GM23338 (cell line): ENCODE data around the gene CUX1. TPM values are rescaled to one million over a fixed set of nuclear protein-coding genes. Genes with fewer than 3 reads are reported as not detected.

Source experiments
- ATAC-seq: fragments of 200-7000 bp; cut with Tn5 transposase; 3 replicates; pipeline ENCODE4 v1.9.1; 2020
- DNase-seq: peaks from one replicate; pipeline ENCODE4 v3.0.0-alpha.2; 2015; ENCODE audit warnings: low spot score
- H2AFZ ChIP-seq: fragments of 200-600 bp; sonication (generic); 2 replicates; pipeline ENCODE4 v1.8.0; 2016; ENCODE audit warnings: antibody characterized with exemption, mild to moderate bottlenecking, moderate library complexity
- H3F3A ChIP-seq: fragments of 200-600 bp; sonication (generic); replicated peaks from 2 replicates; pipeline ENCODE4 v1.8.0; 2017; ENCODE audit warnings: antibody characterized with exemption, mixed run types, low read depth
- H3K27ac ChIP-seq: fragments of 200-600 bp; sonication (generic); 2 replicates; pipeline ENCODE4 v1.6.1; 2016; ENCODE audit warnings: low read depth
- H3K27me3 ChIP-seq: fragments of 200-600 bp; sonication (generic); 2 replicates; pipeline ENCODE4 v1.8.0; 2016; ENCODE audit warnings: mild to moderate bottlenecking, mixed run types, moderate library complexity; ENCODE audit not compliant: insufficient read depth
- H3K36me3 ChIP-seq: fragments of 200-600 bp; sonication (generic); 2 replicates; pipeline ENCODE4 v1.8.0; 2016; ENCODE audit warnings: mild to moderate bottlenecking; ENCODE audit not compliant: insufficient read depth
- H3K4me1 ChIP-seq: fragments of 200-600 bp; sonication (generic); 2 replicates; pipeline ENCODE4 v1.8.0; 2016; ENCODE audit warnings: mild to moderate bottlenecking, moderate library complexity; ENCODE audit not compliant: insufficient read depth
- H3K4me2 ChIP-seq: fragments of 200-600 bp; sonication (generic); 2 replicates; pipeline ENCODE4 v1.7.1; 2017; ENCODE audit warnings: mixed run types
- H3K4me3 ChIP-seq: fragments of 200-600 bp; sonication (generic); 2 replicates; pipeline ENCODE4 v1.6.1; 2016; ENCODE audit warnings: mixed run types
- H3K79me2 ChIP-seq: fragments of 200-600 bp; sonication (generic); replicated peaks from 2 replicates; pipeline ENCODE4 v1.8.0; 2017; ENCODE audit warnings: mild to moderate bottlenecking; ENCODE audit not compliant: insufficient read depth
- H3K9me2 ChIP-seq: fragments of 200-600 bp; sonication (generic); 2 replicates; pipeline ENCODE4 v1.8.0; 2017; ENCODE audit not compliant: insufficient read depth
- H4K20me1 ChIP-seq: fragments of 200-600 bp; sonication (generic); replicated peaks from 2 replicates; pipeline ENCODE4 v1.8.0; 2017; ENCODE audit warnings: mild to moderate bottlenecking; ENCODE audit not compliant: insufficient read depth
- H3K27ac Mint-ChIP-seq: 2 replicates; pipeline ENCODE4 v1.8.0; 2020; ENCODE audit warnings: inconsistent platforms, mild to moderate bottlenecking, moderate library complexity, mixed read lengths
- H3K27me3 Mint-ChIP-seq: 3 replicates; pipeline ENCODE4 v1.8.0; 2022; ENCODE audit warnings: low read depth, mild to moderate bottlenecking, moderate library complexity, mixed read lengths, inconsistent platforms; ENCODE audit not compliant: insufficient read depth, poor library complexity
- H3K36me3 Mint-ChIP-seq: 3 replicates; pipeline ENCODE4 v1.8.0; 2021; ENCODE audit warnings: low read depth, mild to moderate bottlenecking, inconsistent platforms, moderate library complexity, mixed read lengths
- H3K4me1 Mint-ChIP-seq: 3 replicates; pipeline ENCODE4 v1.8.0; 2020; ENCODE audit warnings: mild to moderate bottlenecking, inconsistent platforms, mixed read lengths
- H3K4me3 Mint-ChIP-seq: 3 replicates; pipeline ENCODE4 v1.8.0; 2021; ENCODE audit warnings: moderate library complexity, mild to moderate bottlenecking, inconsistent platforms, mixed read lengths
- H3K9me3 Mint-ChIP-seq: 3 replicates; pipeline ENCODE4 v1.8.0; 2020; ENCODE audit warnings: moderate library complexity, mild to moderate bottlenecking, inconsistent platforms, mixed read lengths
- EZH2 ChIP-seq: fragments of 200-600 bp; sonication (generic); IDR thresholded peaks from one replicate; pipeline ENCODE4 v1.8.0; 2017; ENCODE audit warnings: antibody characterized with exemption, mild to moderate bottlenecking, low read depth; ENCODE audit not compliant: unreplicated experiment
- EZH2phosphoT487 ChIP-seq: fragments of 200-600 bp; sonication (generic); IDR thresholded peaks from one replicate; pipeline ENCODE4 v1.8.1; 2018; ENCODE audit warnings: antibody characterized with exemption; ENCODE audit not compliant: unreplicated experiment
- JUNB ChIP-seq: IDR thresholded peaks from one replicate; pipeline ENCODE4 v1.6.1; 2016; ENCODE audit warnings: antibody characterized with exemption; ENCODE audit not compliant: unreplicated experiment
- NANOG ChIP-seq: IDR thresholded peaks from 2 replicates; pipeline ENCODE4 v1.6.1; 2016; ENCODE audit warnings: antibody characterized with exemption, borderline replicate concordance
- POLR2AphosphoS5 ChIP-seq: IDR thresholded peaks from 2 replicates; pipeline ENCODE4 v1.6.1; 2016; ENCODE audit warnings: antibody characterized with exemption, low read depth
- STAT1 ChIP-seq: IDR thresholded peaks from one replicate; pipeline ENCODE4 v1.6.1; 2016; ENCODE audit warnings: antibody characterized with exemption; ENCODE audit not compliant: unreplicated experiment
- polyA plus RNA-seq: library from polyadenylated mRNA; unstranded; fragments of >200 nt; fragmentation: Nextera tagmentation; extraction: Ambion mirVana; gene quantifications from 2 replicates; pipeline ENCODE4 v1.2.1, GENCODE V29; 2016
- total RNA-seq: library from RNA; depleted of rRNA; stranded (reverse); fragments of >200 nt; shearing (Covaris generic); gene quantifications from 2 replicates; pipeline ENCODE4 v1.2.3, GENCODE V29; 2014
- TF ChIP-seq, protein P1 (sequence below): IDR thresholded peaks from 2 replicates; pipeline ENCODE4 v1.6.1; 2016; ENCODE audit warnings: antibody characterized with exemption
- TF ChIP-seq, protein P2 (sequence below): IDR thresholded peaks from one replicate; pipeline ENCODE4 v1.6.1; 2018; ENCODE audit warnings: antibody characterized with exemption; ENCODE audit not compliant: unreplicated experiment
- TF ChIP-seq, protein P3 (sequence below): fragments of 250-450 bp; sonication (Bioruptor Pico); IDR thresholded peaks from 2 replicates; pipeline ENCODE4 v1.5.0; 2020; ENCODE audit warnings: mild to moderate bottlenecking, moderate library complexity

Gene CUX1
- total and polyA plus RNA-seq, 2 experiments from 2014 or later = 49.9 to 64.0 TPM

DNA sequence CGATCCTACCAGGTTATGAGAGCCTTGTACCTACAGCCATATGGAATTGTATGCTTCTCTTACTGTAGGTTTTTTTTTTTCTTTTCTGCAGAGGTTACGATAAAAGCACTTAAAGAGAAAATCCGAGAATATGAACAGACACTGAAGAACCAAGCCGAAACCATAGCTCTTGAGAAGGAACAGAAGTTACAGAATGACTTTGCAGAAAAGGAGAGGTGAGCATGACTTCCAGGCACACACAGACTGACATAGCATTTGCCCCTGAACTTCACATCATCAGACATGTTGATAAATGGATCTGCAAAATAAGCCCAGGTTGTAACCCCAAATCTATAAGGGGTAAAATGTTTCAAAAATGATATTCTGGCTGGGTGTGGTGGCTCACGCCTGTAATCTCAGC lies 286.8 kb downstream of the CUX1 start:
- Histone ChIP-seq H3K27ac (0 out of 2 replicates have a peak overlapping the region, but pooled peaks have one; percentile 23), H3K79me2 (no peaks in the 10 kb centered on the region), H3K4me1 (no peaks in the 10 kb centered on the region), H3K4me3 (no peak overlapping the region), H3K36me3 (peaks cover 8% of the 10 kb centered on the region), H3K4me2 (no peak overlapping the region), H3K27me3 (no peaks in the 10 kb centered on the region), H3F3A (no peaks in the 10 kb centered on the region), H2AFZ (no peak overlapping the region), H4K20me1 (no peaks in the 10 kb centered on the region), H3K9me2 (no peaks in the 10 kb centered on the region)
- no peak for ATAC-seq
- peaks cover 43% of the 10 kb centered on the region for H3K36me3 Mint-ChIP-seq
- no peak overlapping the region for H3K4me3 Mint-ChIP-seq
- no peaks in the 10 kb centered on the region; the same call in 2 of the 3 replicates for H3K4me1 Mint-ChIP-seq
- DNase-seq = no peak
- peaks cover 5% of the 10 kb centered on the region for H3K27me3 Mint-ChIP-seq
- no peaks in the 10 kb centered on the region for H3K9me3 Mint-ChIP-seq
- TF ChIP-seq JUNB (no peak), EZH2phosphoT487 (no peak), STAT1 (no peak), EZH2 (no peak), POLR2AphosphoS5 (no peak), NANOG (no peak)
- TF ChIP-seq, protein P1, sequence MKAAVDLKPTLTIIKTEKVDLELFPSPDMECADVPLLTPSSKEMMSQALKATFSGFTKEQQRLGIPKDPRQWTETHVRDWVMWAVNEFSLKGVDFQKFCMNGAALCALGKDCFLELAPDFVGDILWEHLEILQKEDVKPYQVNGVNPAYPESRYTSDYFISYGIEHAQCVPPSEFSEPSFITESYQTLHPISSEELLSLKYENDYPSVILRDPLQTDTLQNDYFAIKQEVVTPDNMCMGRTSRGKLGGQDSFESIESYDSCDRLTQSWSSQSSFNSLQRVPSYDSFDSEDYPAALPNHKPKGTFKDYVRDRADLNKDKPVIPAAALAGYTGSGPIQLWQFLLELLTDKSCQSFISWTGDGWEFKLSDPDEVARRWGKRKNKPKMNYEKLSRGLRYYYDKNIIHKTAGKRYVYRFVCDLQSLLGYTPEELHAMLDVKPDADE = no peak
- TF ChIP-seq, protein P2, sequence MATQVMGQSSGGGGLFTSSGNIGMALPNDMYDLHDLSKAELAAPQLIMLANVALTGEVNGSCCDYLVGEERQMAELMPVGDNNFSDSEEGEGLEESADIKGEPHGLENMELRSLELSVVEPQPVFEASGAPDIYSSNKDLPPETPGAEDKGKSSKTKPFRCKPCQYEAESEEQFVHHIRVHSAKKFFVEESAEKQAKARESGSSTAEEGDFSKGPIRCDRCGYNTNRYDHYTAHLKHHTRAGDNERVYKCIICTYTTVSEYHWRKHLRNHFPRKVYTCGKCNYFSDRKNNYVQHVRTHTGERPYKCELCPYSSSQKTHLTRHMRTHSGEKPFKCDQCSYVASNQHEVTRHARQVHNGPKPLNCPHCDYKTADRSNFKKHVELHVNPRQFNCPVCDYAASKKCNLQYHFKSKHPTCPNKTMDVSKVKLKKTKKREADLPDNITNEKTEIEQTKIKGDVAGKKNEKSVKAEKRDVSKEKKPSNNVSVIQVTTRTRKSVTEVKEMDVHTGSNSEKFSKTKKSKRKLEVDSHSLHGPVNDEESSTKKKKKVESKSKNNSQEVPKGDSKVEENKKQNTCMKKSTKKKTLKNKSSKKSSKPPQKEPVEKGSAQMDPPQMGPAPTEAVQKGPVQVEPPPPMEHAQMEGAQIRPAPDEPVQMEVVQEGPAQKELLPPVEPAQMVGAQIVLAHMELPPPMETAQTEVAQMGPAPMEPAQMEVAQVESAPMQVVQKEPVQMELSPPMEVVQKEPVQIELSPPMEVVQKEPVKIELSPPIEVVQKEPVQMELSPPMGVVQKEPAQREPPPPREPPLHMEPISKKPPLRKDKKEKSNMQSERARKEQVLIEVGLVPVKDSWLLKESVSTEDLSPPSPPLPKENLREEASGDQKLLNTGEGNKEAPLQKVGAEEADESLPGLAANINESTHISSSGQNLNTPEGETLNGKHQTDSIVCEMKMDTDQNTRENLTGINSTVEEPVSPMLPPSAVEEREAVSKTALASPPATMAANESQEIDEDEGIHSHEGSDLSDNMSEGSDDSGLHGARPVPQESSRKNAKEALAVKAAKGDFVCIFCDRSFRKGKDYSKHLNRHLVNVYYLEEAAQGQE = no peak
- TF ChIP-seq, protein P3, sequence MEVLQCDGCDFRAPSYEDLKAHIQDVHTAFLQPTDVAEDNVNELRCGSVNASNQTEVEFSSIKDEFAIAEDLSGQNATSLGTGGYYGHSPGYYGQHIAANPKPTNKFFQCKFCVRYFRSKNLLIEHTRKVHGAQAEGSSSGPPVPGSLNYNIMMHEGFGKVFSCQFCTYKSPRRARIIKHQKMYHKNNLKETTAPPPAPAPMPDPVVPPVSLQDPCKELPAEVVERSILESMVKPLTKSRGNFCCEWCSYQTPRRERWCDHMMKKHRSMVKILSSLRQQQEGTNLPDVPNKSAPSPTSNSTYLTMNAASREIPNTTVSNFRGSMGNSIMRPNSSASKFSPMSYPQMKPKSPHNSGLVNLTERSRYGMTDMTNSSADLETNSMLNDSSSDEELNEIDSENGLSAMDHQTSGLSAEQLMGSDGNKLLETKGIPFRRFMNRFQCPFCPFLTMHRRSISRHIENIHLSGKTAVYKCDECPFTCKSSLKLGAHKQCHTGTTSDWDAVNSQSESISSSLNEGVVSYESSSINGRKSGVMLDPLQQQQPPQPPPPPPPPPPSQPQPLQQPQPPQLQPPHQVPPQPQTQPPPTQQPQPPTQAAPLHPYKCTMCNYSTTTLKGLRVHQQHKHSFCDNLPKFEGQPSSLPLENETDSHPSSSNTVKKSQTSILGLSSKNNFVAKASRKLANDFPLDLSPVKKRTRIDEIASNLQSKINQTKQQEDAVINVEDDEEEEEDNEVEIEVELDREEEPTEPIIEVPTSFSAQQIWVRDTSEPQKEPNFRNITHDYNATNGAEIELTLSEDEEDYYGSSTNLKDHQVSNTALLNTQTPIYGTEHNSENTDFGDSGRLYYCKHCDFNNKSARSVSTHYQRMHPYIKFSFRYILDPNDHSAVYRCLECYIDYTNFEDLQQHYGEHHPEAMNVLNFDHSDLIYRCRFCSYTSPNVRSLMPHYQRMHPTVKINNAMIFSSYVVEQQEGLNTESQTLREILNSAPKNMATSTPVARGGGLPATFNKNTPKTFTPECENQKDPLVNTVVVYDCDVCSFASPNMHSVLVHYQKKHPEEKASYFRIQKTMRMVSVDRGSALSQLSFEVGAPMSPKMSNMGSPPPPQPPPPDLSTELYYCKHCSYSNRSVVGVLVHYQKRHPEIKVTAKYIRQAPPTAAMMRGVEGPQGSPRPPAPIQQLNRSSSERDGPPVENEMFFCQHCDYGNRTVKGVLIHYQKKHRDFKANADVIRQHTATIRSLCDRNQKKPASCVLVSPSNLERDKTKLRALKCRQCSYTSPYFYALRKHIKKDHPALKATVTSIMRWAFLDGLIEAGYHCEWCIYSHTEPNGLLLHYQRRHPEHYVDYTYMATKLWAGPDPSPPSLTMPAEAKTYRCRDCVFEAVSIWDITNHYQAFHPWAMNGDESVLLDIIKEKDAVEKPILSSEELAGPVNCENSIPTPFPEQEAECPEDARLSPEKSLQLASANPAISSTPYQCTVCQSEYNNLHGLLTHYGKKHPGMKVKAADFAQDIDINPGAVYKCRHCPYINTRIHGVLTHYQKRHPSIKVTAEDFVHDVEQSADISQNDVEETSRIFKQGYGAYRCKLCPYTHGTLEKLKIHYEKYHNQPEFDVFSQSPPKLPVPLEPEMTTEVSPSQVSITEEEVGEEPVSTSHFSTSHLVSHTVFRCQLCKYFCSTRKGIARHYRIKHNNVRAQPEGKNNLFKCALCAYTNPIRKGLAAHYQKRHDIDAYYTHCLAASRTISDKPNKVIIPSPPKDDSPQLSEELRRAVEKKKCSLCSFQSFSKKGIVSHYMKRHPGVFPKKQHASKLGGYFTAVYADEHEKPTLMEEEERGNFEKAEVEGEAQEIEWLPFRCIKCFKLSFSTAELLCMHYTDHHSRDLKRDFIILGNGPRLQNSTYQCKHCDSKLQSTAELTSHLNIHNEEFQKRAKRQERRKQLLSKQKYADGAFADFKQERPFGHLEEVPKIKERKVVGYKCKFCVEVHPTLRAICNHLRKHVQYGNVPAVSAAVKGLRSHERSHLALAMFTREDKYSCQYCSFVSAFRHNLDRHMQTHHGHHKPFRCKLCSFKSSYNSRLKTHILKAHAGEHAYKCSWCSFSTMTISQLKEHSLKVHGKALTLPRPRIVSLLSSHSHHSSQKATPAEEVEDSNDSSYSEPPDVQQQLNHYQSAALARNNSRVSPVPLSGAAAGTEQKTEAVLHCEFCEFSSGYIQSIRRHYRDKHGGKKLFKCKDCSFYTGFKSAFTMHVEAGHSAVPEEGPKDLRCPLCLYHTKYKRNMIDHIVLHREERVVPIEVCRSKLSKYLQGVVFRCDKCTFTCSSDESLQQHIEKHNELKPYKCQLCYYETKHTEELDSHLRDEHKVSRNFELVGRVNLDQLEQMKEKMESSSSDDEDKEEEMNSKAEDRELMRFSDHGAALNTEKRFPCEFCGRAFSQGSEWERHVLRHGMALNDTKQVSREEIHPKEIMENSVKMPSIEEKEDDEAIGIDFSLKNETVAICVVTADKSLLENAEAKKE (CRISPR knock-in tag) = no peak
- peak overlapping the region; percentile 72; the same call in 1 of the 2 replicates for H3K27ac Mint-ChIP-seq
